Measurements from ENCODE around the gene SLC30A7.
"Not testable (repeated sequence)": the region's sequence is repeated elsewhere in the genome, so short reads cannot be mapped to it uniquely, and the experiment has no call there.

Gene SLC30A7

DNA sequence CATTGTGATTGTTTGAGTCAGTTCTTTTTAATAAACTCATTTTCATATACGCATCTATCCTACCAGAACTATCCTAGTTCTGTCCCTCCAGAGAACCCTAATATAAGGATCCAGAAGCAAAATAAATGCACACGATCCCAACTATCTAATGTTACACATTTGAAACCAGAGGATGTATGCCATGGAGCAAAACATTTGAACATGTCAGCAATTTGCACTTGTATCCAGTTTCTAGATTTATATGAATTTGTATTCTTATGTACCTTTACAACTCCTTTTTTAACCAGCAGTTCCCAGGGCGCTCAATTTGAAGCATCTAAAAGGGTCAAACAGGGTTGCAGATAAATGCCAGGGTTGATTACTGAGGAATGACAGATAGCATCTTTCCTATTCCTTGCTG lies 3.3 kb upstream of the SLC30A7 start:
- DNase-seq, result no peak

DNA sequence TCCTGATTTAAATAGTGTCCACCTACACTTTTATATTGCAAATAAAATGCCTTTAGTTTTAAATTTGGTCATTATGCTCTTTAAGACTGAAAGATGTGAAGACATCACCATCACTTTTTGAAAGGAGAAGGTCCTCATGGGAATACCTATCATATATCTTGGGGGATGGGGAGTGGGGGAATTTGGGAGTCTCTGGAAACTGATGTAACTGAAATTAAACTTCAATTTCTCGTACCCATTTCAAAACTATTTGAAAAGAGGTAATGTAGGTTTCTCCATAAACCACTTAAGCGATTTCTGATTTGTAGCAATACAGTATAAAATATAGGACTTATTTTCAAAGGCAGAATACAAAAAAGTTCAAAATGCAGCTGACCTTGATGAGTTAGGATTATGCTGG lies 2.2 kb upstream of the SLC30A7 start:
- DNase-seq, result no peak

DNA sequence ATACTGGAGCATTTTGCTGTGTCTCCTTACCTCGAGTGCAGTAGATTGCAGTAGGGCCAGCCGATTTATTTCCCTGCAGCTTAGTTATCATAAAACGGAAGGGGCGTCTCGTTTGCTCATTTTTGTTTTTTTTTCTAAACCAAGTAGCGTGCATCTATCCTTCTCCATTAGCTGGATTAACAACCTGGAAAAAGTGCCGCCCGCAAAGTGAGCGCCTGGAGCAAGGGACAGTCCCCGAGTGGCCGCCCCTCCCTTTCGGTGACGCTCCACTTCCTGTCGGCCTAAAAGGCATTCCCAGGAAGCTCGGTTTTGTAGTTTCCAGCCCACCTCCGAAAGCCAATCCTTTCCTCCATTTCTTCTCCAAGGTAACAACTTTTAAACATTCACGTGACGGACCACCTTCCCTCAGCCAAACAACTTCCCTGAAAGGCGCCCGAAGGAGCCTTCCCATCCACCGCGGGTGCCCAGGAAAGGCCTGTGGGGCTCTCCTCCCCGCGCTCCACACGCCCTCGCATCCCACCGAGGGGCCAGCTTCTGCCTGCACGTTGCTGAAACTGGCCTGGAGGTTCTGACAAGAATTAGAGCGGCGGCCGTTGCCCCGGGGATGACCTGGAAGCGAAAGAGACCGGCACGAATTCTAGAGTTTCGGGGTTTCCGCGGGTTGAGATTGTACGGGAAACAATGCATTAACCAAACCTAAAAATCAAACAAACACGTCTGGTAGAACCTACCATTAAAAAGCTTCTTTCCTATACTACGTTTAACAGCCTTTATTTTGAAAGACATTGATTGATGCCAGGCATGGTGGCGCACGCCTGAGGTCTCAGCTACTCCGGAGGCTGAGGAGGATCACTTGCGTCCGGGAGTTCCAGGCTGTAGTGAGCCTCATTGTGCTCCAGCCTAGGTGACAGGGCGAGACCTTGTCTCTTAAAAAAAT lies 1.0 kb upstream of the SLC30A7 start, which contains the start of gene EXTL2:
Gene EXTL2 (minus strand): TSS at position 240 of the 937 bp plus-strand sequence. CDS start 6,085 bp downstream, outside the sequence.
- DNase-seq, result peak; percentile 59

DNA sequence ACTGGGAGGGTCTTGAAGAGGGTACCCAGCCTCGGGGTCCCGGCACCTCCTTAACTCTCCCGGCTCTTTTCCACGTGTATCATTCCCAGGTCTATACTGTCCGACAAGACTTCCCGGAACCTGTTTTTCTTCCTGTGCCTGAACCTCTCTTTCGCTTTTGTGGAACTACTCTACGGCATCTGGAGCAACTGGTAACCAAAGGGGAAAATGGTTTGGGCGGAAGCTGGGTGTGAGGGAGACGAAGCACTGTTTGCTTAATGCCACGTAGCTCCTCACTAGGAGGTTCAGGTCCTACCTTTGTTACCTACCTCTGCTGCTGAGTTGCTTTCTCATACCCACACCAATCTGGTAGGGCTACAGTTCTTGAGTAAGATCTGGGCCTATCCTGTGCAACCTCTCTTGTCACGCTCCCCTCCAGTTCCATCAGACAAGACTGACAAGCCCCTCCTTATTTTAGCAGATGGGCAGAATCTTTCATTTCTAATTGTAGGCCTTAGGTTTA lies 642 bp downstream of the SLC30A7 start:
- peak; percentile 19 to 52 for DNase-seq

DNA sequence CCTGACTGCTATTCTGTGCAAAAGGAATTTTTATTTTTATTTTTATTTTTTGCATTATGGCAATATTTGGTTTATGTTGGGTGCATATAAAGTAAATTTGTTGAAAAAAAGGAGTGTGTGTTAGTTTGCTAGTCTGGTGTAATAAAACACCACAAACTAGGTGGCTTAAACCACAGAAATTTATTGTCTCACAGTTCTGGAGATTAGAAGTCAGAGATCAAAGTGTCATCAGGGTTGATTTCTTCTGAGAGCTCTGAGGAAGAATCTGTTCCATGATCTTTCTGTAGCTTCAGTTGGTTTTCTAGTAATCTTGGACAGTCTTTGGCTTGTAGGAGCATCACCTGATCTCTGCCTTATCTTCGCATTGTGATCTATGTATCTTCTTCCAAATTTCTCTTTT lies 6.5 kb downstream of the SLC30A7 start:
- no peak for DNase-seq

DNA sequence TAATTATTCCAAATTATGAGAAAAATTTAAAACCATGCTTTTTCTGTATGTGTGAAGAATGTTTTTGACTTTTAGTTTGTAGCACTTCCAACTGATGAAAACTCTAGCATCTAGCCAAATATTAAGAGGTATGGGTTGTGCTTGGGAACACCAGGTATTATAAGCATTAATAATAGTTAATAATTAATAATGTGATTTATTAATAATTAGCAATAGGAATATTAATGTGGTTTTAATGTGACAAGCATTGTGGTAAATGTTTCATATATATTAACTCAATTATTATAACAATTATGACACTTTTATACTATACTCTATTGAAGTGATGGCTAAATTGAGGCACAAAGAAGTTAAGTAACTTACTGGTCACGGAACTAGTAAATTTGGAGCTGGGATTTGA lies 7.9 kb downstream of the SLC30A7 start:
- DNase-seq, result no peak

DNA sequence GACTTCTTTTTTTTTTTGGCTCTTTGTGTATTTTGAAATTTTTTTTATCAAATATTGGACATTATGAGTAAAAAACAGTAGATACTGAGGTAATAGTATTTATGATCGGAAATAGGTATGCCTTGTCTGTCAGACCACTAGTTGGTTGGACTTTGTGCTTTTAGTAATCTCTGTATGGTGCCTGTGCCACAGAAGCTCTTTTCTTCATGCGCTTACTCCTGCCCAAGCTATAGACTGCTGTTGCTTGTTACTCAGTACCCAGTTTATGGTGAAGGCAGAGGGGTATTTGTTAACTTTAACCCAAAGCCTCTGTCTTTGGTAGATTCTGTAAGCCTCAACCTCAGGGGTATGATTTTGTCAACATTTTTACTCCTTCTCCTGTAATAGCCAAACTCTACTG lies 8.6 kb downstream of the SLC30A7 start:
- no peak for DNase-seq

DNA sequence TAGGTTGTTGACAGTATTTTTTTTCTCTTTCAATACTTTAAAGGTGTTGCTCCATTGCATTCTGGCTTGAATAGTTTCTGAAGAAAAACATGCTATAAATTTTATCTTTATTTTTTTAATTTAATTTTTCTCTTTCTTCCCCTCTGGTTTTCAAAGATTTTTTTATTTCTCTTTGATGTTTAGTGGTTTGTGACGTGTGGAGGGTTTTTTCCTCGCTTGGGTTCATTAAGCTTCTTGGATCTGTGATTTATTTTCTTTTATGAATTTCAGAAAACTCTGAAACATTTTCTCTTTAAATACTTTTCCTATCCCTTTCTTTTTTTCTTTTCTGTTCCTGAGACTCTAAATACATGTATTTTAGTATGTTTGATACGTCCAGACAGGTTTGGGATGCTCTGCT lies 9.3 kb downstream of the SLC30A7 start:
- no peak for DNase-seq

DNA sequence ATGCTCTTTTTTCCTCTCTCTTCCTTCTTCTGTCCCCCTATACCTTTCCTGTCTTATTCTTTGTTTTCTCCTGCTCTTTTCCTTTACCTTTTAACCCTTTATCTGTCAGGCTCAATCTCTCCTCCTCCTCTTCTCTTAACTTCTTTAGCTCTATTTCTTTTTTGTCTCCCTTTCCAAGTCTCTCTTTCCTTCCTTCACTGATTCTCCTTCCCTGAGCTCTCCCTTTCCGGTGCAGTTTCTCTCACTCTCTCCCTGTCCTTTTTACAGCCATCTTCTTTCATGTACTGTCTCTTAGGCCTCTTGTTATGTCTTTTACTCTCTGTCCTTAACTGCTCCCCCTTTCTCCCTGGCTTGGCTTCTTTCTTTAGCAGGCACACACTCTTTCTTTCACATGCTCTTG lies 12.0 kb downstream of the SLC30A7 start:
- DNase-seq, result no peak

DNA sequence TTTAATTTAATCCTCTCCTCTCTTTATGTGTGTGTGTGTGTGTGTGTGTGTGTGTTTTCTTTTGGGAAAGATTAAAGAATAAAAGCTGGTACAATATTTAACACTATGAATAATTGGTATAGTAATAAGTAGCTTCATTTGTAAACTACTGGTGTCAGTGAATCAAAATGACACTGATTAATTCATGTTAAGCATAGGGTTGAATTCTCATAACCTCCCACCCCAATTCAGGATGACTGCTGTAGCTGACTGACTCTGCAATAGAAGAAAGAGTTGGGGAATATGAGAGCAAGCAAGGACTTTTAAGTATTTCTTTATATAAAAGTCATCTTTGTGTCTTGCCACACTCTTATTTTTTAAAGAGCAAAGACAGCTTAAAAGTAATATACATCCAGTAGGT lies 13.1 kb downstream of the SLC30A7 start:
- no peak for DNase-seq

DNA sequence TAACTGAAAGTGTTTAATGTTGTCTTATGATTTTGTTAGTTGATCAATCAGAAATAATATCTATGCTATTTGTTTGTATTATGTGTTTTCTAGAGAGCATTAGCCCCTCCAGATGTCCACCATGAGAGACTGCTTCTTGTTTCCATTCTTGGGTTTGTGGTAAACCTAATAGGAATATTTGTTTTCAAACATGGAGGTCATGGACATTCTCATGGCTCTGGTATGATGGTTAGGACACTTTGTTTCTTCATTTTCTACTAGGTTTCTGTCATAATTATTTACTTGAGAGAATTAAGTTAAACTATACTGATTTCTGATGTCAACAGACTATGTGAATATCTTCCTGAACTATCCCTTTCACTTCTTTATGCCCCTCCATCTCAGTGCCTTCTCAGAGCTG lies 16.1 kb downstream of the SLC30A7 start:
- DNase-seq, result no peak

DNA sequence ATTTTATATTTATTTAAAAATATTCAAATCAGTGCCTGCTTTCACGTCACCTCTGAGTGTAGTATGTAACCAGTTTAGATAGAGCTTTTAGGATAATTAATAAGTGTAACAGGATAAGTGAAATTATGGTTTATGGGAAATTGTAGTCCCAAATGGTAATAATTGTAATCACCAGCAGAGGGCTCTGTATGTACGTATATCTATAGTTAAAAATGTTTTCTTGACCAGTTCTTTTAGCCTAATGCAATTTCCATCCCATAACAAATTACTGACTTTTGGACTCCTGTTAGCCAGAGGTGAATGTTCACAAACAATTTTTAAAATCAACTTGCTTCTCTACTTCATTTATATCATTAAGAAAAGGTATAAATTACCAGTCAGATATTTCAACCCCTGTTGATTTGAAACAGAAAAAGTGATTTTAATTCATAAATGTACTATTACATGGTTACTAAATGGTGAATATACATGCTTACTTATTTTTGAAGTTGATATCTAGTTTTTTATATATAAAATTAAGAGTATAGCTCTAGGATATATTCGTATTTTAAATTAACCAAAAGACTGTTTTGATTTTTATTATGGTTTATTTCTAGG lies 25.3 kb downstream of the SLC30A7 start:
- DNase-seq, result no peak

DNA sequence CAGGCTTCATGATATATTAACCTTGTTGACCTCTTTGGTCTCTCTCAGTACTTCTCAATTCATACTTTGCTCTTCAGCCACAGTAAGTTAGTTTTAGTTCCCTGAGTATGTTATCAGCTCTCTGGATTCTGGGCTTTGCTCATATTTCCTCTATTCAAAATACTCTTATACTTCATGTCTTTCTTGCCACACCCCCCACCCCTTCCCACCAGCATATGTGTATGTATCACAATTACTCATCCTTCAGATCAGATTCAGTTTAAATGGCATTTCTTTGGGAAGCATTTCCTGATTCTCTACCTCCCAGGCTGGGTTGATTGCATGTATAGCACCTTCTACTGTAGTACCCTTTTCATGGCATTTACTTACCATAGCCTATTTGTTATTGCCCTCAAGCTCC lies 28.3 kb downstream of the SLC30A7 start:
- peak; percentile 19 to 46 for DNase-seq

DNA sequence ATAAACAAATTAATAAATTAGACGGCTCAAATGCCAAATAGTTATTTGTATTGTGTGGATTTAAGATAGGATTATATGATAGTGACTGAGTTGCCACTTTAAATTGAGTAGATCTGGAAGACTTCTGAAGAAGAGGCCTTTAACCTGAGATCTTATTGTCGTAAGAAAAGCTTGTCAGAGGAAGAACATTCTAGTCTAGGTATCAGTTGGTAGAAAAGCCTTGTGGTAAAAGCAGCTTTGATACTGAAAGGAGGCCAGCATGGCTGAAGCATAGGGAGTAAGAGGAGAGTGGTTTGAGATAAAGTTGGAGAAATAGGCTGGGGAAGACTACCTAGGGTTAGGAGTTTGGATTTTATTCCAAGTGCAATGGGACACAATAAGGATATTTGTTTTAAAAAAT lies 29.1 kb downstream of the SLC30A7 start:
- DNase-seq, result no peak

DNA sequence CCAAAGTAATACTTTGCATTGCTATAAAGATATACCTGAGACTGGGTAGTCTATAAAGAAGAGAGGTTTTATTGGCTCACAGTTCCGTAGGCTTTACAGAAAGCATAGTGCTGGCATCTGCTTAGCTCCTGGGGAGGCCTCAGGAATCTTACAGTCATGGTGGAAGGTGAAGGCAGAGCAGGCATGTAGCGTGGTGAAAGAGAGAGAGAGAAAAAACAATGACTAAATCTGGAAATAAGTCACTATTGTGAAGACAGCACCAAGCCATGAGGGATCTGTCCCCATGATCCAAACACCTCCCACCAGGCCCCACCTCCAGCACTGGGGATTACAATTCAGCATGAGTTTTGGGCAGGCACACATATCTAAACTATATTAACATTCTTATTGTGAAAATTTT lies 30.4 kb downstream of the SLC30A7 start:
- no peak for DNase-seq

DNA sequence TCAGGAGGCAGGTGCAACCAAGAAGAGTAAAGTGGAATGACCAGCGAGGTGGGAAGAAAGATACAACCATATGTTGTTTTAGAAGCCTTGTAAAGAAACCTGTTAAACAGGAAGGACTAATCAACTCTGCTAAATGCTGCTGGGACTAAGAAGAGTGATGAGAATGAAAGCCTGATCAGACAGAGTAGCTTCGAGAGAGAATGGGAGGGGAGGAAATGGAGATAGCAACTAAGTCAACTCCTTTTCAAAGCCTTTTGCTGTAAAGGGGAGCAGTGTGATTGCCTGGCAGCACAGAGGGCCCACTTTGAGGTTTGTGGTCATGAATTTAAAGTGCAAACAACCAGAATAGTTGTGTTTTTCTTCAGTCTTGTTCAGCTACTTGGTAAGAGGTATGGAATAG lies 31.4 kb downstream of the SLC30A7 start:
- DNase-seq, result peak in 1 of 2 experiments; percentile 44

DNA sequence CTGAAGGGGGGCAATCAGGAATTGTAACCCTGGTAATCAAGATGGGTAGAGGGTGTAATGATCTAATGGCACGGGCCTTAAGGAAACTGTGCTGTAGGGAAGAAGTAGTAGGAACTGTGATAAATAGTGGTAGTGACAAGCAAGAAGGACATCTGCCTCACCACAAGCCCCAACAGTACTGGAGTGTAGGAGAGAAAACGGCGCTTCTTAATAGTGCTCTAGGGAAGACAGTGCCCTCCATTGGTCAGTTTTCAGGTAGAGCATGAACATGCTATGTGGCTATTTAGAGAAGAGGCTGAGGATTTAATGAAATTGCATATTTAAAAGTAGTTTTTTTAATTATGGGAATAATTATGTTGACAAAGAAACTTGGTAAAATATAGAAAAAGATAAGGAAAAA lies 32.2 kb downstream of the SLC30A7 start:
- no peak for DNase-seq

DNA sequence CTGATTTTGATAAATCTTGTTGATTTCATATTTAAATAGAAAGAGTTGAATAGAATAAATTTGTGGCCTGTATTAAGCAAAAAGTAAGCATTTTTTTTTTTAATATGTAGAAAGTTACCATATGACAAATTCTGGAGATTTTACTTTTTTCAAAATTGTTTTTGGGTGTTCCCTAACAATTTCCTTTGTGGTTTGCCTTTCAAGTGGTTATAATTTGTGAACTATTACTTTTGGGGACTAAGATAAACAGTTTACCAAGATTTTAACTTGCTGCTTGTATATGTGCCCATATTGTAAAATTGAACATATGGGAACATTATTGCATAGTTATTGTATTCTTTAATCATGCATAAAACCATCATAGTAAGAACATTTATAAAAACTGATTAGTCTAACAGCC lies 34.6 kb downstream of the SLC30A7 start:
- DNase-seq, result no peak

DNA sequence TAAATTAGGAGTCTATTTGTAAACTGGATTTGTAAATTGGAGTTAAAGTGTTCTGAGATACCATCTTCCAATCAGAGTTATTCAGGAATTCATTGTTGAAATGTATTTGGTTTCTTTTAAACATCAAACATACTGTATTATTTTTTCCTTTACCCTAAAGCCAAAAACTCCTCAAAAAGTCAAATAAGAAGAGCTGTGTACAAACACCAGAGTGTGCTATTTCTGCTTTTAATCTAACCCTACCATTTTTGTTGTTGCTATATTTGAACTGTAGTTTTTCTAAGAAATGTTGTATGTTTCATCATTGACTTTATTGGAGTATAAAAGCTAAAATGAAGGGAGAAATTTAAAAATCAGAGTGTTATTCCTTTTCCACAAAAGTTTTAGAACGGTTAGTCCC lies 35.8 kb downstream of the SLC30A7 start:
- DNase-seq, result no peak

DNA sequence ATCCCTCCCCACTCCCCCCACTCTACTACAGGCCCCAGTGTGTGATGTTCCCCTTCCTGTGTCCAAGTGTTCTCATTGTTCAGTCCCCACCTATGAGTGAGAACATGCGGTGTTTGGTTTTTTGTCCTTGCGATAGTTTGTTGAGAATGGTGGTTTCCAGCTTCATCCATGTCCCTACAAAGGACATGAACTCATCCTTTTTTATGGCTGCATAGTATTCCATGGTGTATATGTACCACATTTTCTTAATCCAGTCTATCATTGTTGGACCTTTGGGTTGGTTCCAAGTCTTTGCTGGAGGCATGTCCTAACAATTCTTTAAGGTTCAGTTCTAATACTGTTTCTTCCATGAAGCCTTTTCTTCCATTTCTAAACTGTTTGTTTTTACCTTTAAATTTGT lies 37.7 kb downstream of the SLC30A7 start:
- DNase-seq, result not testable (repeated sequence)

DNA sequence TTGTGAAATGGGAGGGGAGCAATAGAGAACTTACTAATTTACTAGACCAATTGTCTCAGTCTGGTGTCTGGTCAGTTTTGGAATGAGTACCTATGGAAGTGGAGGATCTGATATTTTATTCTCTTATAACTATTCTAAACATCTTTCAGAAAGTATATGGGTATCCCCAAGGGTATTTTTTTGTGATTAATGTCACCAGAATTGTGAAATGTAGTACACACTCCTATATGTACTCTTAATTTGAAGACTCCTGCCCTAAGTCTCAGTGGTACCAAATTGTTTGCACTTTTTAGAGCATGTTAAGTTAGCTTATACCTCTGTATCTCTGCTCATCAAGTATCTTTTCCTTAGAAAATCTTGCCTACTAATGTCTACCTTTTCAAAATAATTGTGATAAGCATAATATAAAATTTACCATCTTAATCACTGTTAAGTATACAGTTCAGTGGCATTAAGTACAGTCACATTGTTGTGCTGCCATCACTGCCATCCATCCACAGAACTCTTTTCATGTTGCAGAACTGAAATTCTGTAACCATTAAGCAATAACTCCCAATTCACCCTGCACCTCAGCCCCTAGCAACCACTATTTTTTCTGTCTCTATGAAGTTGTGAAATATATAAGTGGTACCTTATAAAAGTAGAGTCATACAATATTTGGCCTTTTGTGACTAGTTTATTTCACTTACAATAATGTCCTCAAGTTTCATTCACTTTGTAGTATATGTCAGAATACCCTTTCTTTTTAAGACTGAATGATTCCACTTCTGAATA lies 40.5 kb downstream of the SLC30A7 start:
- DNase-seq, result no peak

DNA sequence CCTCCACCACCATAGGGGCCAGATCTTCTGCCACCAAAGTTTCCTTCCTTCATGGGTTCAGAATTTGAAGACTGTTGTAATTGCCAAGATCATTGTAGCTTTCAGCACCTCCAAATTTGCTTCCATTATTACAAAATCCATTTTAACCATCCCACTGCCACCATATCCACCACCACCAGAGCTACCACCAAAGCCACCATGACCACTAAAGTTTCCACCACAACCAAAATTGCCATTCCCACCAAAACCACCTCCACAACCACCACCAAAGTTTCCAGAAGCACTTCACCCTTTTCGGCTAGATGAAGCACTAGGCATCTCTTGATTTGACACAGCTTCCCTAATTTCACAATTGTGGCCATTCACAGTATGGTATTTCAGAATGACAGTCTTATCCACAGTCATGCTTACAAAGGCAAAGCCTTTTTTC lies 45.2 kb downstream of the SLC30A7 start:
- no peak for DNase-seq

DNA sequence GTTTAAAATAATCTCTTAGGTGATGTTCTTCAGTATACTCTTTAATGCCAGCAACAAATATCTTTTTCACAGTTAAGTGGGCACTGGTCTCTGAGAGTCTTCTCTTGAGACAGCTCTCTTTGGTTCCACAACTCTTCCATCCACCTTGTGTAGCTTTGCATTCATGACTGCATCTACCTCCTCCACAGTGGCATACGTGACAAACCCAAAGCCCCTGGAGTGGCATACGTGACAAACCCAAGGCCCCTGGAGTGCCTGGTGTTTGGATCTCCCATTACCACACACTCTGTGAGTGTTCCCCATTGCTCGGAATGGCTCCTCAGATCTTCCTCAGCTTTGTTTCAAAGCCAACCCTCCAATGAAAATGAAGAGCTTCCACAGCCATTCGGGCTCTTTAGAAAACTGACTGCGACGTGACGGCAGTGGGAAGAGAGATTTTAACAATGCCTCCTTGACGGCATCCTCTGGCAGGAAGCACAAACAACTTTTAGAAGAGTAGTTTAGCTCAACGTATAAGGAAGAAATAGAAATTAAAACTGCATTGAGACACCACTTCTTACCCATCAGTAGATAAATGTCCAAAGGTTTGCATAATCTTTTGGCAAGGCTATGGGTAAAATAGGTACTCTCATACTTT lies 45.8 kb downstream of the SLC30A7 start:
- no peak for DNase-seq

Data from stimulated activated CD4-positive, alpha-beta T cell treated with anti-CD3 and anti-CD28 coated beads, Interleukin-4, amount 100 ng/mL, for 4 hours (primary cell).